COLO668 (cell line): ENCODE data around the gene TNRC6B.
"Not testable (repeated sequence)": the region's sequence is repeated elsewhere in the genome, so short reads cannot be mapped to it uniquely, and the experiment has no call there.

ENCODE experiments used
- DNase-seq: peaks from one replicate; lab custom pipeline; 2025; ENCODE audit not compliant: unreplicated experiment; lab: John Stamatoyannopoulos, UW

TNRC6B gene

DNA sequence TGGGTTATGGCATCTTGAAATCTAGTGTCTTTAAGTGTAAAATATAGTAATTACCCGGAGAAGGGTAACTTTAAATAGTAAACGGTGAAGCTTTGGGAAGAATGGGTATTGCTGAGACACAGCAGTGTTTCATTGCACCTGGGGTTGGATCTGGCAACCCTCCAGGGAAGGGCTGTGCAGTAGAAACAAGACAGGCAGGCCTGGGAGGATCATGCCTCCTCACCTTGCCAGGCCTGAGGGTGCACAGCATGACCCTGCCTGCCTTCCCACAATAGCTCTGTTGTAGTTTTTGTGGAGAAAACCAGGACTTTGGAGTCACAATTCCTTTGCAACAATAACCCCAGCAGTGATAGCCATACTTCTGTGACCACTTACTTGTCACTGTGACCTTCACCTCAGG lies 104.0 kb downstream of the TNRC6B start:
- no peak for DNase-seq

DNA sequence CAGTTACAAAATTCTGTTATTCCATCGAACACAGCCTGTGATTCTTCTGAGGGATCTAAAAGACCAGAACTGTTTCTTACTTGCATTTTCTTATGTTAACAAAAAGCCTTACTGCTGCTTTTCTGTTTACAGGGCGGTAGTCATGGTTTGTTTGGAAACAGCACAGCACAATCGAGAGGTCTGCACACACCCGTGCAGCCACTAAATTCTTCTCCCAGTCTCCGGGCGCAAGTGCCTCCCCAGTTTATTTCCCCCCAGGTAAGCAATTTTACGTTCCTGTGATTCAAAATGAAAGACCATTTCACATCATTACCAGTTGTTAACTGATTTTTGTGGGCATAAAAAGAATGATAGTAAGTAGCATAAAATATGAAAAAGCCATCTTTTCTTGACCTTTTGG lies 107.8 kb downstream of the TNRC6B start:
- no peak for DNase-seq

DNA sequence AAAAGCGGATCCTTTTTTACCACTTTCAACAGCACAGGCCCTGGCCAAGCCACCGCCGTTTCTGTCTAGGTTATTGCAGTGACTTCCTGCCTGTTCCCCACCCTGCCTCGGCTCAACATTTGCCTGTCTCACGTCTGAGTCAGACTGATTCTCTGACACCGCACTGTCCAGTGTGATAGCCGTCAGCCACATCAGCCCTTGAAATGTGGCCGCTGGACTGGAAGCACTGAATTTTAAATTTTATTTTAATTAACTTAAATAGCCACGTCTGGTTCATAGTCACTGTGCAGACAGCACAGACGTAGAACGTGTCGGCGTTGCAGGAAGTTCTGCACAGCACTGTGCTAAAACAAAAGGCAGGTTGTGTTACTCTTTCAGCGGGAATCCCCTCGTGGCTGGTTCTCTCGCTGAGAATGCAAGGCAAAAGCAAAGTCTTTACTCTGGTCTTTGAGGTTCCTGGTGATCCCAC lies 112.3 kb downstream of the TNRC6B start:
- no peak for DNase-seq

DNA sequence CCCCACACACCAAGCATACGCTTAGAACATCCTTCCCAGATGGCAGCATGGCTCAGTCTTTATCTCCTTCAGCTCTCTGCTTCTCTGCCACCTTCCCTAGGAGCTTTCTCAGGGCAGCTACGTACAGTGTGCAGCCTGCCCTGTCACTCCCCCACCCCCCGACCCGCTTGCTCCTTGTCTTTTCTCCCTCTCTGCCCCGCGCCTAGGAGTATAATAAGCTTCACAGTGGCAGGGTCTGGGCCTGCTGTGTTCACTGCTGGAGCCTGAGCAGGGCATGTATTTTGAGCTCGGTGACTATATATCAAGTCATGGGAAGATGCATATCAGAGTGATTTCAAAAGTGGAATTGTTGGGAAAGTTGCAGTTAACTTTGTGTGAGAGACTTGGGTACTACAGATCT lies 112.8 kb downstream of the TNRC6B start:
- no peak for DNase-seq

DNA sequence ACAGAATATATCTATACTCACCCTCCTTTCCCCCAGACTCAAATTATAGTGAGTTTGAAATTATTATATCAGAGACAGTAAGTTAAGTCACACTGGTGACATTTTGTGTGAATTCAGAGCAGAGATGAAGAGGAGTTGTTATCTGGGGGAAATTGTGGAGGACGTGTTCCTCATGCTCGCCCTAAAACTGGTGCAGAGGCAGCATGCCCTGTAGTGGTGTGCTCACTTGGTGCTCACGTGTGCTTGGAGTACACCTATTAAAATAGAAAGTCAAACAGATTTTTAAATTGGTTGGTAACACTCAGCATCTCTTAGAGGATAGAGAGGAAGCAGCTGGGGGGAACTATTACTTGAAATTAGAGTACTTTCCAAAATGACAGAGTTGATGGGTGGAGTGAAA lies 117.0 kb downstream of the TNRC6B start:
- DNase-seq = no peak

DNA sequence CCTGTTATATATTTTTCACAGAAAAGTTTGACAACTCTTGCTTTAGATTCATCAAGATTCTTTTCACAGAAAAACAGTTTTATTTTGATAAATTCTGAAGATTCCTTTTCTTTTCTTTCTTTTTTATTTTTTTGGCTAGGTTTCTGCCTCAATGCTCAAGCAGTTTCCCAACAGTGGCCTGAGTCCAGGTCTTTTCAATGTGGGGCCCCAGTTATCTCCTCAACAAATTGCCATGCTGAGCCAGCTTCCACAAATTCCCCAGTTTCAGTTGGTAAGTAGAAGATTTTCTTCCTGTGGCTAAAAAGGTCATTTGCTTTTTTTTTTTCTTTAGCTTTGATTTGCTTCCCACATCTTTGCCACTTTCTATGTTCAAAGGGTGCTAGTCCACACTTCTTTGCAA lies 122.6 kb downstream of the TNRC6B start:
- DNase-seq = no peak

DNA sequence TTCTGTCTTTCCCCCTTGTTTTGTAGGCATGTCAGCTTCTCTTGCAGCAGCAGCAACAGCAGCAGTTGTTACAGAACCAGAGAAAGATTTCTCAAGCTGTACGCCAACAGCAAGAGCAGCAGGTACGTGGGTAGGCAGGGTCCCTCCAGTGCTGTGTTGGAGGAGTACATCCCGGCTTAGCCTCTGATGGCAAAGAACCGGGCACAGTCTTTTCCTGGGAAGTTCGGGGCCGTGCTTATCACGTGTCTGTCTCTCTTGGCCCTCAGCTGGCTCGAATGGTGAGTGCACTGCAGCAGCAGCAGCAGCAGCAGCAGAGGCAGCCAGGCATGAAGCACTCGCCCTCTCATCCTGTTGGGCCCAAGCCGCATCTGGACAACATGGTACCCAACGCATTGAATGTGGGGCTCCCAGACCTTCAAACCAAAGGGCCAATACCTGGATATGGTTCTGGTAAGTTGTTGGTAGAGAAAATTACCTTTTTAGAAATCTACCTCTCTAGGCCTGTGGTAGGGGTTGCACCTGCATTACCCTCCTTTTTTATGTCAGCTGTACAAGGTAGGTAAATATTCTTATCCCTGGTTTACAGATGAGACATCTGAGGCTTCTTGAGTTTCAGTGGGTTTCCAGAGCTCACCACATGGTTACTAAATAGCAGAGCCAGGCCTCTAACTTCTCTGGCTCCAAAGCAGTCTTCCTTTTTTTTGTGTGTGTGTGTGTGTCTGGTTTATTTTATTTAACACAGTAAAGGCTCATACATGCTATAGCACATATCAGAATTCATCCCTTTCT lies 123.4 kb downstream of the TNRC6B start:
- no peak for DNase-seq

DNA sequence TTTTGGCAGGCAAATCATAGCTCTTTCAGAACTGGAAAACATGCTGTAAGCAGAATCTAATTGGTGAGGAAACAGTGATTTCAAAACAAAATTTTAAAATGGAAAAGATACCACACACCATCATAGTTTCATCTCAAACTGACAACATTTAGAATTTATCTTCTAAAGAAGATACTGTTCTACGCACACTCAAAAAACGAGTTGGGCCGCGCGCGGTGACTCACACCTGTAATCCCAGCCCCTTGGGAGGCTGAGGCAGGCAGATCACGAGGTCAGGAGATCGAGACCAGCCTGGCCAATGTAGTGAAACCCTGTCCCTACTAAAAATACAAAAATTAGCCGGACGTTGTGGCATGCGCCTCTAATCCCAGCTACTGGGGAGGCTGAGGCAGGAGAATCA lies 124.4 kb downstream of the TNRC6B start:
- no peak for DNase-seq

DNA sequence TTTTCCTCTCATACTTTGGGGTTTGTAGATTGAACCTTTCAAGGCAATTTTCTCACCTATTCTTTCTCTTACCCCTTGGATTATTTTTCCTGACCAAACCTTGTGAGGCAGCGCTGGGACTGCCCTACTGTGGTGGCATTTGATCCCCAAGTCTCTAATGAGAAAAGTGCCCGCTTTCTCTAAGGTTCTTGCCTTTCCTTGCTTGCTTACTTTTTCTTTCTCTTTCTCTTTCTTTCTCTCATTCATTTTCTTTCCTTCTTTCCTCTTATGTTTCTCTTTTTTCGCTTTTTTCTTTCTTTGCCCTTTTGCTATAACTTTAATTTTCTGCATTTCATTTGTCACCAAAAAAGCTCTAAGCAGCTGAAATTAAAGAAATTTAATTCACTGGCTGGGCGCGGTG lies 127.9 kb downstream of the TNRC6B start:
- no peak for DNase-seq

DNA sequence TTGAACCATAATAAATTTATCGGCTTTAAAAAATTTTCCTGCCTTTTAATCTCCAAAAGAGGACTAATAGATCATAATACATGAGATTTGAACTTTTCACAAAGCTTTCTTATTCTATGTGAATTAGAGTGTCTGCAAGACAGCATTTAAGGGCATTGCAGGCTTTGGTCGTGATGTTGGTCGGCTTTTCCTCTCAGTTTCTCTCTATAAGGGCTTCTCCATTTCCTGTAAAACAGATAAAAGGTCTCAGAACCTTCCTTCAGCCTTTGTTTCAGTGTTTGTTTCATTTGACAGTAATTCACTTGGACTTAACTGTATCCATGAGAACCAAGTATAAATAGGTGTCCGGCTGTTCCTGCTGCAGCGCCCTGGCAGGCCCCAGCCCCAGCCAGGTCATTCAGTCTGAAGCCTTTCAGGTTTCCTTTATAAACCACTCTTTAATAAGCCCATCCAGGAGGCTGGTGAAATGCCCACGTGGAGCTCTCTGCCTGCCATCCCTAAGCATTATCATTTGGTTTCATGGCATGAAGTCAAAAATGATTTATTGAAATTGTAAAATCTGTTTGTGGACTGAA lies 131.4 kb downstream of the TNRC6B start:
- DNase-seq = no peak

DNA sequence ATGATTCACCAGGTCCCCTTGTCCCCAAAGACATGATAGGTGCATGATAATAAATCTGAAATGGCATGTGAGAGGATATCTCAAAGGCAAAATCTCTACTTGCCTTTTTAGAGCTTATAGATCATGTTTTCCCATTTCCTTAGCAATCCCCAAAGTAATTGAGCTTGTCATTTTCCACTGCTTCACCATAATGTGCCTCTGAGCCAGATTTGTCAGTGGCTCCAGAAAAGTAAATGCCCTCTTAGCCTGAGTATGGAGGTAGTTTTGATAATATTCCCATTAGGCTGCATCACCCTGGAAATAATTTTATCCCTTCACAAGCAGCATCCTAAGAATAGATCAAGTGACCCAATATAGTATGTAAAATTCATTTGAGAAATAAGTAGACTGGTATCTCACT lies 131.9 kb downstream of the TNRC6B start:
- no peak for DNase-seq

DNA sequence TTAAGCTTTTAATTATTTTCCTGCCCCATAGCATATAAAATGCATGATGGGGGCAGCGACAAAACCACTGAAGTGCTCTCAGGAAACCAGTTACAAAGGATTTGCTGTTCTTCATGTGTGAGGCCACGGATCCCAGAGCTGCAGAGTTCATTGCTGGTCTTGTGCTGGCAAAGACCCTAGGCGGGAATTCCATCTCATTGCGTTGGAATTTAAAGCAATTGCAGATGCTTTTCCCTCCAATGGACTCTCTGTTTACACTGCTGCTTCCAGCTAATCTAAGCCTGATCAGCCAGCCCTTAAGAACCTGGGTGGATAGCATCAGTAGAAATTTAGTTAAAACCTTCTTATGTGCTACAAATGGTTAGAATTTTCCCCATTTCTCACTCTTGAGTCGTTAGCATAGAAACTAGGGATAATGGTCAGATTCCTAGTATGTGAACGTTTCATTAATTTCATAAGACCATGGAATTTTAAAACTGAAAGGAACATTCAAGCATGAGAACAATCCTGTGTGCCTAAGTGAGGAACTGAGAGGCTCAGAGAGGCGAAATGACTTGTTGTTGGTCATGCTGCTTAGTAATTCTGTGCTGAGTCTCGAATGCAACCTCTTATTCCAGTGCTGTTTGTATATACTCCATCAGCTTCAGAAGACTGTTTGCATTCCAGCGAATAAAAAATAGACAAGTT lies 132.5 kb downstream of the TNRC6B start:
- DNase-seq = no peak

DNA sequence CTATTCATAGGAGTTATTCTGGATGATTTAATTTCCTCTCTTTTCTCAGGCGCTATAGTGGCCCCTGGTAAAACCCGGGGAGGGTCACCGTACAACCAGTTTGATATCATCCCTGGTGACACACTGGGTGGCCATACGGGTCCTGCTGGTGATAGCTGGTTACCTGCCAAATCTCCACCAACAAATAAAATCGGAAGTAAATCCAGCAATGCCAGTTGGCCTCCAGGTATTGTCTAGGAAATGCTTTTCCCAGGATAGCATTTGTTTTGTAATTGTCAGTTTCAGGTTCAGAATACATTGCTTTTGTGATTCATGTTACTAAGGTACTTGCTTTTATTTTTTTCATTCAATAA lies 133.0 kb downstream of the TNRC6B start:
- no peak for DNase-seq

DNA sequence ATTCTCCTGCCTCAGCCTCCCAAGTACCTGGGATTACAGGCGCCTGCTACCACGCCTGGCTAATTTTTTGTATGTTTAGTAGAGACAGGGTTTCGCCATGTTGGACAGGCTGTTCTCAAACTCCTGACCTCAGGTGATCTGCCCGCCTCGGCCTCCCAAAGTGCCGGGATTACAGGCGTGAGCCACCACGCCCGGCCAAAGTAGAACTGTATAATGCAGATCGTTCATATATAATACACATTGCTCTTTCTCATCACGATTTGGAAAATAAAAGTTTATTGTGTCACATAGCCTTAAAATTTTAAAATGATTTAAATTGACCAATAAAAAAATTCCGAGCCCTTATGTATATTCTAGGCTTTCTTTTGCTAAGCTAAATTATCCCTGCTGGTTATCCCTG lies 133.9 kb downstream of the TNRC6B start:
- DNase-seq = not testable (repeated sequence)

DNA sequence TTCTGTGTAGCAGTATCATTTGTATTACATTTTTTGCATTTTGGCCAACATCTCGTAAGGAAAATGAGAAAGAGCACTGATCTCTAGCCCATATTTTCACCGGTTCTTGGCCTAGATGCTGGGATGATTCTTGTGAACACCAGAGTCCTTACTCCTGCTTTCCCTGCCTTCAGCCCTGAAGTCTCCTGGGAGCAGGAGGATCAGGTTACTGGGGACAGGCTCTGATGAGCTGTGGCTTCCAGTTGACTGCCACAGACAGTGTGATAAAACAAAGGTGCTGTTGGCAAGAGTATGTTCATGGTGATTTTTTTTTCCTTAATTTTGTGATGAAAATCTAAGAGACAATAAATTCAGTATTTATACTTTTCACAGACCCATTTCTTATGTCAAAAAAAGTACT lies 134.3 kb downstream of the TNRC6B start:
- no peak for DNase-seq

DNA sequence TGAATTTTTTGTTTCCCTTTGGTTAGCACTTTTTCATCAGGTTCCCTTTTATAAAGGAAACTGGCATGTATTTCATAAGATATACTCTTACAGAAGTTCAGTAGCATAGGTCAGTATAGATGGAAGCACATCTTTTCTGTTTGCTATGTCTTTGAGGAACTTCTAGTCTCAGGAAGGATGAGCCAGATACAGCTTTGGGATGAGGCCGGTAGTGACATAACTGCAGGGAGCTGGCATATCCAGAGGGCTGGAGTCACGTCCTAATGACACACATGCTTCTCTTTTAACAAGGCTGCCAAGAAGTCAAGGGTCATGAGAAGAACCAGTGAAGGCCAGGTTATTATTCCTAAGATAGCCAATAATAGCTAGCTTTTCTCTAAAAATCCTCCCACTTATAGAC lies 135.3 kb downstream of the TNRC6B start:
- DNase-seq = no peak

DNA sequence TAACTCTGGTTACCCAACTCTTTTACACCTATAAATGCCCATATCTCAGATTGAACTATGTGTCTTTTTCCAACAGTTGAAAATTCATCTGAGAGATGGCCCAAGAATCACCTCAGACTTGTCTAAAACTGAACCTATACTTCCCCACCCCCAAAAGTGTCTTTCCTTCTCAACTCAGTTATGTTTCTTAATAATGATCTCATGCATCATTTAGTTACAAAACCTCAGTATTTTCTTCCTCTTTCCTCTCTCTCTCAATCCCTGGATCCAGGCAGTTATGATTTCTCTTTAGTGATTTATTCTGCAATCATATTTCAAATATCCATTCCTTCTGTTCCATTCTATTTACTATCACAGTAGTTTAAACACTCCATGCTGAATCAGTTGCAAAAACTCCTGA lies 136.3 kb downstream of the TNRC6B start:
- DNase-seq = no peak

DNA sequence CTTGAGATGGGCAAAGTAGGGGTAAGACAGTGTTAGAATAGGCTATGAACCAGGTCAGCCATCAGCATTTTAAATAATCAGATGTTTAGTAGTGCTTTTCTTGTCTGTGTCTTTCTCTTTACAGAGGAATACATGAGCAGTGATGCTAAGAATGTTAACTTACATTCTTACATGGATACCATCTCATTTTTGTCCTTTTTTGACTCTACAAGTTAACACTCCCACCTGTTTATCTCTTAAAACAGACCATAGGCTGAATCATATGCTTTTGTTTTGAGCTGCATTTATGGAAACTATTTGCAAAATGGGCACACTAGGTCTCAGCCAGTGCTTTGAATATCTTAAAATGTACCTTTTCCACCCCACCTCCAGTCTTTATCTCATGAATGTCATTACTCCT lies 143.0 kb downstream of the TNRC6B start:
- DNase-seq = no peak

DNA sequence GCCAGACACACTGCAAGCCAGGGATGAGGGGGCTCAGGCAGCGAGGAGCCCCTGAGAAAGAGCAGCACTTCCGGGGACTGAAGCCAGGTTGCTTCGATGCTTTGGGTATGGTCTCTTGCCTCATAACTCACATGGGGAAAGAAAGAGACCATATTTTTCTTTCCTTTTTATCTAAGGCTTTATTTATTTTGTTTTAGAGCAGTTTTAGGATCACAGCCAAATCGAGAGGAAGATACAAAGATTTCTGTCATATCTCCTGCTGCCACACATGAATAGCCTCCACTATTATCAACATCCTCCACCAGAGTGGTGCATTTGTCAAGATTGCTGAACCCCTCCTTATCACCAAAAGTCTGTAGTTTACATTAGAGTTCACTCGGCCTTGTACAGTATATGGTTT lies 144.3 kb downstream of the TNRC6B start:
- DNase-seq = no peak

DNA sequence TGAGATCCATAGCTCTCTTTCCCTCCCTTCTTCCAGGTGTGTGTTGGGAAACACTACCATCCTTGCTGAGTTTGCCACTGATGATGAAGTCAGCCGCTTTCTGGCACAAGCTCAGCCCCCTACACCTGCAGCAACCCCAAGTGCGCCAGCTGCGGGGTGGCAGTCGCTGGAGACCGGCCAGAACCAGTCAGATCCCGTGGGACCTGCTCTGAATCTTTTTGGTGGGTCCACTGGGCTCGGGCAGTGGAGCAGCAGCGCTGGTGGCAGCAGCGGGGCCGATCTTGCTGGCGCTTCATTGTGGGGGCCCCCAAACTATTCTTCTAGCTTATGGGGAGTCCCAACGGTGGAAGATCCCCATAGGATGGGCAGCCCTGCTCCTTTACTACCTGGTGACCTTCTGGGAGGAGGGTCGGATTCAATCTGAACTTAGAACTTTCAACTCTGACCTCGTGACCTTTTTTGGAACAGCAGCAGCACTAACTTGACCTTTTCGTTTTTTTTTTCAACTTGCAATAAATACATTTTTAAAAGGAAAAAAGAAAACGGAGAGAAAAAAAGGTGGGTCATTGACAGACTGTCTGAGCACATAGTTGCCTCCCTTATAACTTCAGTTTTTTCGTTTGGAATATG lies 145.2 kb downstream of the TNRC6B start:
- no peak for DNase-seq

DNA sequence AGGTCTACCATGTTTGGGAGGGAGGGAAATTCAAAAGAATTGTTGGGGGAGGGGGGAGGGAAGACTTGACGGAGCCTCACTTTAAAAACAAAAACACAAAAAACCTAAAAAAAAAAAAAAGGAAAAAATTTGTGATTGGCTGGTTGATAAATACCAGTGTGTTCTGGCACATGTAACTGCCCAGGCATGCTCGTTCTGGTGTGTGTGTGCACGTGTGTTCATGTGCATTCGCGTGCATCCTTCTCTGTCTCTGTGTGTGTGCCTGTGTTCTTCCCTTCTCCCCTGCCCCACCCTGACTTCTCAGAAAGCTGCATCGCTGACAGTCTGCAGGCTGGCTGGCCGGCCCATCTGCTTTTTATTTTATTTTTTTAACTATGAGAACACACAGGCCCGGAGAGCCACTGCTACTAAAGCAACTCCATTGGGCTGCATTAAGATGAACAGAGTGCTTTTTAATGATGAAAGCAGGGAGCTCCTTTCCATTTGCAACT lies 146.0 kb downstream of the TNRC6B start:
- no peak for DNase-seq
